Thymus (tissue), 11 donors: ENCODE measurements around the gene ABI1. TPM values are rescaled to one million over a fixed set of nuclear protein-coding genes. Genes with fewer than 3 reads are reported as not detected.
"Not testable (repeated sequence)": the region's sequence is repeated elsewhere in the genome, so short reads cannot be mapped to it uniquely, and the experiment has no call there.

Experiments used
- DNase-seq, 9 donors: peaks; one replicate each; pipeline ENCODE4 v3.0.0-alpha.2; 2013; ENCODE audit warnings: low spot score in 9 of 9, low read depth in 6 of 9, missing footprints in 1 of 9
- H3K27ac ChIP-seq, 2 donors: one replicate each; pipeline ENCODE4 v1.5.1; 2013; ENCODE audit warnings: control low read depth in 1 of 2, low read depth in 1 of 2, low read length in 1 of 2, mild to moderate bottlenecking in 1 of 2, moderate library complexity in 1 of 2
- H3K27me3 ChIP-seq, 2 donors: one replicate each; pipeline ENCODE4 v1.5.1; 2013; ENCODE audit warnings: low read length in 1 of 2; ENCODE audit not compliant: control insufficient read depth in 2 of 2, insufficient read depth in 1 of 2
- H3K36me3 ChIP-seq, 2 donors: one replicate each; pipeline ENCODE4 v1.5.1; 2013; ENCODE audit warnings: low read length in 1 of 2, mild to moderate bottlenecking in 1 of 2, moderate library complexity in 1 of 2; ENCODE audit not compliant: control insufficient read depth in 2 of 2, insufficient read depth in 2 of 2
- H3K4me1 ChIP-seq, 2 donors: one replicate each; pipeline ENCODE4 v1.5.1; 2013; ENCODE audit warnings: low read length in 2 of 2; ENCODE audit not compliant: control insufficient read depth in 2 of 2, insufficient read depth in 2 of 2
- H3K4me3 ChIP-seq, 2 donors: one replicate each; pipeline ENCODE4 v1.5.1; 2013; ENCODE audit warnings: low read length in 2 of 2, control low read depth in 1 of 2, mild to moderate bottlenecking in 1 of 2
- H3K9me3 ChIP-seq, 2 donors: one replicate each; pipeline ENCODE4 v1.5.1; 2013; ENCODE audit warnings: low read length in 1 of 2, mild to moderate bottlenecking in 1 of 2; ENCODE audit not compliant: control insufficient read depth in 2 of 2, insufficient read depth in 1 of 2
- WGBS: extraction: QIAGEN DNeasy Blood & Tissue Kit; methylation state at CpG from one replicate; pipeline ENCODE4 v1.1.7; 2013; 5-methylcytosine and 5-hydroxymethylcytosine counted together
- polyA plus RNA-seq: library from polyadenylated mRNA; stranded (reverse); fragments of 200-250 nt; gene quantifications from one replicate; pipeline ENCODE4 v1.2.3, GENCODE V29; 2013
- total RNA-seq: library from RNA; stranded (reverse); fragments of 120-200 nt; gene quantifications from one replicate; pipeline ENCODE4 v1.2.4, GENCODE V29; 2013
- donor health status: healthy.

The ABI1 gene
- total and polyA plus RNA-seq, 2 donors: 62.3 to 64.5 TPM

GRCh38 chr10:26789779-26790178, 71.0 kb downstream of the ABI1 start:
- not testable (repeated sequence) for H3K4me1 ChIP-seq
- WGBS: 99% methylated on average over 2 of the region's 2 CpGs

GRCh38 chr10:26787362-26787761, 73.4 kb downstream of the ABI1 start:
- Histone ChIP-seq H3K27ac (no peak overlapping the region), H3K4me1 (peaks cover 0 to 6% of the 10 kb centered on the region in 2 donors), H3K36me3 (peaks cover 0 to 8% of the 10 kb centered on the region in 2 donors), H3K4me3 (no peak overlapping the region), H3K9me3 (no peaks in the 10 kb centered on the region), H3K27me3 (no peaks in the 10 kb centered on the region)
- WGBS: over 99% methylated on average over 3 of the region's 3 CpGs
- no peak for DNase-seq

More at GRCh38 chr10:26789779-26790178, 71.0 kb downstream of the ABI1 start:
- not testable (repeated sequence) for DNase-seq, H3K36me3 ChIP-seq, H3K27ac ChIP-seq, H3K27me3 ChIP-seq, H3K4me3 ChIP-seq, H3K9me3 ChIP-seq

DNA sequence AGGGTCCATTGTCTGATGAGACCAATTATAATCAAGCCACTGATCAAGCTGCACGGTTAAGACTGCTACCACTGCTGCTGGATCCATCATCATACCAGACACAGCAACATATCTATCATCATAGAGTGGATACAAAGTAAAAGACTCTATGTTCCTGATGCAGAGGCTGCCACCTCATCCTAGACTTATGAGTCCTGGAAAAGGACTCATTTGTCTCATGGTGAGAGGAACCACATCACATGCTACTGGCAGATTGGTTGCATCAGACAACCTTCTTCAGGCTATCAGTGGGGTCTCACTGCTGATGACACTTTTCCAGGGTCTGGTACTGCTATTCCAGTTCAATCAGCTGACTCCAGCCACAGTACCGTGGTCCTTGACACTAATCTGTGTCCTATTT, 79.0 kb downstream of the ABI1 start:
- no peaks in the 10 kb centered on the region for H3K9me3 ChIP-seq
- H3K27ac ChIP-seq: peak overlapping the region in 1 of 2 donors; percentile 33
- no peaks in the 10 kb centered on the region for H3K27me3 ChIP-seq
- peaks cover 7 to 22% of the 10 kb centered on the region in 2 donors for H3K4me1 ChIP-seq
- peaks cover 3 to 8% of the 10 kb centered on the region in 2 donors for H3K36me3 ChIP-seq
- H3K4me3 ChIP-seq: no peak overlapping the region
- no peak for DNase-seq
- WGBS: 97% methylated on average over 2 of the region's 2 CpGs

- Histone ChIP-seq H3K9me3 (no peaks in the 10 kb centered on the region), H3K4me1 (peaks cover 7 to 22% of the 10 kb centered on the region in 2 donors), H3K27ac (no peak overlapping the region), H3K27me3 (no peaks in the 10 kb centered on the region), H3K36me3 (peaks cover 3 to 8% of the 10 kb centered on the region in 2 donors), H3K4me3 (no peak overlapping the region)
- no peak for DNase-seq
- 94% methylated on average over 4 of the region's 4 CpGs for WGBS
Measured at GRCh38 chr10:26780793-26781601, 79.8 kb downstream of the ABI1 start.

GRCh38 chr10:26780106-26780792, 80.5 kb downstream of the ABI1 start:
- H3K4me1 ChIP-seq: peaks cover 7 to 22% of the 10 kb centered on the region in 2 donors
- peaks cover 4 to 5% of the 10 kb centered on the region in 2 donors for H3K36me3 ChIP-seq
- H3K9me3 ChIP-seq: no peaks in the 10 kb centered on the region
- no peak overlapping the region for H3K27ac ChIP-seq
- DNase-seq: no peak
- H3K27me3 ChIP-seq: no peaks in the 10 kb centered on the region
- no peak overlapping the region for H3K4me3 ChIP-seq
- 97% methylated on average over 8 of the region's 8 CpGs for WGBS

DNA sequence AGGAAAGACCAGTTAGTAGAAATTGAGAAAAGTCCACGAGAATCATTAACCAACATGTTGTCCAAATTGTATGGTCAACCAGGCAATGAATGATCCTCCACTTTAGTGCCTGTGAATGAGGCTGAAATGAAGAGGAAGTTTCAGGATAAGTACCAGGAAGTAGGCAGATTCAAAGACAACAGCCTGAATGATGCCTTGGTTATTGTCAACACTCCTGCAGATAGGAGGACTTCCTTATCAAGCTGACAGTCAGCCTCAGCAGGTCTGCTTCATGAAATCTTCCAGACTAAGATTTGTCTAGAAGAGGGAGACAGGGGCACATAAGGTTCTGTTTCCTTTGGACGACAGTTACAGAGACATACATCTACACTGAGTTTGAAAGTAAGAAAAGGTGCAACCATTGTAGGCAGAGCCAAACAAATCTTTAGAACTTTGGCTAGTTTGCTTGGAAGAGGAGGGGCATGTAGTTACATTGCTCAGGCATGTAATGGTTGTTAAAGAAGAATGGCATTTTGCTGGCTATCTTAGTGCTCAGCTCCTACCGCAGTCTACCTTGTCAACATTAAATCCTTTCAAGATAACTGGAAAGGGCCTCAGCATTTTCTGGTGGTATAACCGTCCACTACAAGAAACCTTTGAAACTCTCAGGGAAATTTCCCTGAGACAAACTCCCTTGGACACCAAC, 81.4 kb downstream of the ABI1 start:
- peaks cover 7 to 22% of the 10 kb centered on the region in 2 donors for H3K4me1 ChIP-seq
- peaks cover 3 to 5% of the 10 kb centered on the region in 2 donors for H3K36me3 ChIP-seq
- DNase-seq: no peak
- no peaks in the 10 kb centered on the region for H3K9me3 ChIP-seq
- WGBS: 98% methylated on average over 4 of the region's 4 CpGs
- no peak overlapping the region for H3K27ac ChIP-seq
- H3K27me3 ChIP-seq: no peaks in the 10 kb centered on the region
- H3K4me3 ChIP-seq: no peak overlapping the region

- WGBS: 98% methylated on average over 2 of the region's 2 CpGs
- no peak for DNase-seq
- Histone ChIP-seq H3K9me3 (no peaks in the 10 kb centered on the region), H3K27ac (no peak overlapping the region), H3K36me3 (peaks cover 0 to 5% of the 10 kb centered on the region in 2 donors), H3K27me3 (no peaks in the 10 kb centered on the region), H3K4me3 (no peak overlapping the region), H3K4me1 (peaks cover 7 to 16% of the 10 kb centered on the region in 2 donors)
Measured at GRCh38 chr10:26777686-26778085, 83.1 kb downstream of the ABI1 start.

GRCh38 chr10:26776258-26776657, 84.5 kb downstream of the ABI1 start:
- Histone ChIP-seq H3K27ac (no peak overlapping the region), H3K27me3 (no peaks in the 10 kb centered on the region), H3K36me3 (peaks cover 0 to 5% of the 10 kb centered on the region in 2 donors), H3K4me1 (peaks cover 6 to 14% of the 10 kb centered on the region in 2 donors), H3K4me3 (no peak overlapping the region), H3K9me3 (no peaks in the 10 kb centered on the region)
- DNase-seq: no peak
- 94% methylated on average over 1 of the region's 1 CpG for WGBS

DNA sequence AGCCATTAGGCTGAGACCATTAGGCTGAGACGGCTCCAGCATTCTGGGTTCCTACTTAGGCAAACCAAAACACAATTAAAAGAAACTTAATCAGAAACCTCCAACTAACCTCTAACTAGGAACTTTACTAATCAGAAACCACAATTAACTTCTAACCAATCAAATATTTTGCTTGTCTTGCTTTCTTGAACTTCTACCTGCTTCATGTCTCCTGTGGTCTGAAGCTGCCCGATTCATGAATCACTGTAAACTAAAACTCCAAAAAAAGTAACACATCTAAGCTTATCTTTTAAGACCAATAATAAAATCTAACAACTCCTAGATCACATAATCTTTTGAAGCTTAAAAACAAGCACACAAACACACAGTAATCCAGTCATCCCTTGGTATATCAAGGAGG, 87.1 kb downstream of the ABI1 start:
- Histone ChIP-seq H3K36me3 (peaks cover 2 to 15% of the 10 kb centered on the region in 2 donors), H3K27me3 (no peaks in the 10 kb centered on the region), H3K4me1 (no peaks in the 10 kb centered on the region), H3K4me3 (no peak overlapping the region), H3K9me3 (no peaks in the 10 kb centered on the region), H3K27ac (no peak overlapping the region)
- WGBS: 88% methylated on average over 2 of the region's 2 CpGs
- DNase-seq: no peak
